GM19099 (cell line): Measurements from ENCODE around the gene RNF181.

Source experiments
- POLR2A ChIP-seq: IDR thresholded peaks from 3 replicates; pipeline ENCODE4 v1.6.1; 2011; ENCODE audit warnings: low read depth; ENCODE audit not compliant: insufficient read length; ENCODE audit errors: extremely low read depth

Gene RNF181

DNA sequence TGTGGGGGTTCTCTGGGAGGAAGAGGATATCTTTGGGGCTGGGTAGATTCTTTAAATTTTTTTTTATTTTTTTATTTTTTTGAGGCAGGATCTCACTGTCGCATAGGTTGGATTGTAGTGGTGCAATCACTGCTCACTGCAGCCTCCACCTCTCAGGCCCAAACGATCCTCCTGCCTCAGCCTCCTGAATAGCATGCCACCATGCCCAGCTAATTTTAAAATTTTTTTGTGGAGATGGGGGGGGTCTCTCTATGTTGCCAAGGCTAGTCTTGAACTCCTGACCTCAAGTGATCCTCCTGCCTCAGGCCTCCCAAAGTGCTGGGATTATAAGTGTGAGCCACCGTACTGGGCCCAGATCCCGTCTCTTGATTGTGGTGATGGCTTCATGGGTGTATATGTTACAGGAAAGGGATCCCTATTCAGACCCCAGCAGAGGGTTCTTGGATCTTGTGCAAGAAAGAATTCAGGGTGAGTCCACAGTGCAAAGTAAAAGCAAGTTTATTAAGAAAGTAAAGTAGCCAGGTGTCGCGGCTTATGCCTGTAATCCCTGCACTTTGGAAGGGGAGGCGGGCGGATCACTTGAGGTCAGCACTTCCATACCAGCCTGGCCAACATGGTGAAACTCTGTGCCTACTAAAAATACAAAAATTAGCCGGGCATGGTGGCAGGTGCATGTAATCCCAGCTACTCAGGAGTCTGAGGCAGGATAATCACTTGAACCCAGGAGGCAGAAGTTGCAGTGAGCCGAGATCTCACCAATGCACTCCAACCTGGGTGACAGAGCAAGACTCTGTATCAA is 18.4 kb downstream of the RNF181 start:
- no peak for TF ChIP-seq POLR2A

GRCh38 chr2:85615413-85615728 is 19.8 kb downstream of the RNF181 start:
- TF ChIP-seq POLR2A: no peak

DNA sequence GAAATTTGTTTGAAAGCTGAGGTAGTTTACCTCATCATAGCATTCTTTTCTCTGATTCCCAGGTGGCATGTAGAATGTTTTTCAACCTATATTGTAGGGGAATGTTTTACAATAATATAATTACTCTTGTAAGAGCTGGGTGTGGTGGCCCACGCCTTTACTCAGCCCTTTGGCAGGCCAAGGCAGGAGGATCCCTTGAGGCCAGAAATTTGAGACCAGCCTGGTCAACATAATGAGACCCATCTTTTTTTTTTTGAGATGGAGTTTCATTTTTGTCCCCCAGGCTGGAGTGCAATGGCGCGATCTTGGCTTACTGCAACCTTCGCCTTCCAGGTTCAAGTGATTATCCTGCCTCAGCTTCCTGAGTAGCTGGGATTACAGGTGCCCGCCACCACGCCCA is 24.1 kb downstream of the RNF181 start:
- TF ChIP-seq POLR2A: no peak

- TF ChIP-seq POLR2A: no peak
Measured at GRCh38 chr2:85621338-85621737, 25.8 kb downstream of the RNF181 start.

DNA sequence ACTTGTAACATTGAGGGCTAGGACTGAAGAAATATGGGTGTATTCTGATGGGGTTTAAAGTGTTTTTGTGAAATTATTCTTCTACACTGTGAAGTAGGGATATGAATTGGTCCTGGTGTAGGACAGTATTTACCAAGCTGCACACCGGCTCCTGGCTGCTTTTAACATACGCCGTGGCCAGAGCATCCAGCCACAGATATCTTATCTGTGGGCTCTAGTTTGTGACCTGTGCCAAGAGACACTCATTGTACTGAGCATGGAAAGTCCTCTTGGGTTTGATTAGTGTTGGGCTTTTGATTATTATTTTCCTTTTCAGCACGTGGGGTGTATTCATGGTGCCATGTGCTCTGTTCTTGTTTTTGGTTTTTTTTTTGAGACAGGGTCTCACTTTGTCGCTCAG is 28.4 kb downstream of the RNF181 start:
- TF ChIP-seq POLR2A: no peak

DNA sequence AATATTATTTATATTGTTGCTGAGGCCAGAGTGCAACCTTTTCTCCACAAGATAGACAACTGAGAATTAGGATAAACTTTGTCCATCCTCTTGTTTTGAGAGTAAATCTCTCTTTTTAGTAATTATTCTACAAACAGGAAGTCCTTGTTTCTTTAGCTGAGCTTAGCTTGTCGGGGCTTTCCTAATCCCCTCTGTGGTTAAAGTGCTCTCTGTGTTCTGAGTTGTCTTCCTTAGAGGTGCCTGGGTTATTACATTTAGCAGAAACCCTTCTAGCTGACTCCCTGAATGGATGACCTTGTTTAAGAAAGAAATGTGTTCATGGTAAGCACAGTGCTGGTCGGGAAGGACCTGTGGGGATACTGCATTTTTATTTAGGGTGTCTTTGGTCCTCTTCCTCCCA is 33.1 kb downstream of the RNF181 start:
- TF ChIP-seq POLR2A: no peak

- TF ChIP-seq POLR2A: no peak
Measured at GRCh38 chr2:85631316-85631715, 35.8 kb downstream of the RNF181 start.

DNA sequence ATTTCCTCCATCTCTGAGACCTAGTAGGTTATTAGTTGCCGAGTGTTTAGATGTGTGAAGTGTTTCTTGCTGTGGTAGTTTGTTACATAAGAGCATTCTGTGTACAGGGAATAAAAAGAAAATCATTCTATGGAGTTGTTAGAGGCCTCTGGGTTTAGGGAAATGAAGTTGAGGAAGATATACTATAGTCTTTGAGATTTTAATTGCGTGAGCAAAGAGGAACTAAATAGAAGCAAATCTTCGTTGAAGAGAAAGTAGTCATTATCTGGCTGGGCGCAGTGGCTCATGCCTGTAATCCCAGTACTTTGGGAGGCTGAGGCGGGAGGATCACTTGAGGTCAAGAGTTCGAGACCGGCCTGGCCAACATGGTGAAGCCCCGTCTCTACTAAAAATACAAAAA is 39.5 kb downstream of the RNF181 start:
- no peak for TF ChIP-seq POLR2A

- TF ChIP-seq POLR2A: no peak
Measured at GRCh38 chr2:85635636-85636035, 40.1 kb downstream of the RNF181 start.

- no peak for TF ChIP-seq POLR2A
Measured at GRCh38 chr2:85642725-85643124, 47.2 kb downstream of the RNF181 start.

GRCh38 chr2:85644909-85645308 is 49.4 kb downstream of the RNF181 start:
- no peak for TF ChIP-seq POLR2A

DNA sequence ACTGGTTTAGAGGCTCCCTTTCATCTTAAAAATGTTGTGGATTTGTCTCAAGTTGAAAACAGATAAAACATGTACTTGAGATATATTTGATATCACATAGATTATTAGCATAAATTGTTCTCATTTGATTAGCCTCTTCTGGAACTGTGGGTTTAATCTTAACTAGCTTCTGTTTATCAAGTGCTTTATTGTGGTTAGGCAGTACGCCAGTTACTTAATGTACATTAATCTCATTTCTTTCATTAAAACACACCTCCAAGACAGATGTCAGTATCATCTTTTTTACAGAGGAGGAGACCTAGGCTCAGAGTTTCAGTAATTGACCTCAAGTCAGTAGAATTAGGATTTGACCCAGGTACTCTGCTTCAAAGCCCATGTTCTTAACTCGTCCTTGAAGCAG is 50.6 kb downstream of the RNF181 start:
- no peak for TF ChIP-seq POLR2A
